Thoracic aorta (tissue), 2 donors: ENCODE results near the gene SLC4A9. TPM values are rescaled to one million over a fixed set of nuclear protein-coding genes. Genes with fewer than 3 reads are reported as not detected.

Experiments used
- ATAC-seq: fragments of 150-250 bp; one replicate; pipeline ENCODE4 v1.8.0; 2017; ENCODE audit warnings: low read depth; ENCODE audit not compliant: insufficient number of reproducible peaks, low FRiP score
- DNase-seq: peaks from one replicate; pipeline ENCODE4 v3.0.0-alpha.2; 2020; ENCODE audit warnings: low spot score
- H3K27ac ChIP-seq, 2 donors: fragments of 200-600 bp; sonication (generic); 1 replicate in 1 of 2; 2 replicates in 1 of 2; pipeline ENCODE4 v1.5.1; 2016; ENCODE audit warnings: mild to moderate bottlenecking in 2 of 2, moderate library complexity in 2 of 2
- H3K27me3 ChIP-seq: fragments of 200-600 bp; sonication (generic); replicated peaks from 2 replicates; pipeline ENCODE4 v1.6.0; 2016; ENCODE audit warnings: mild to moderate bottlenecking; ENCODE audit not compliant: insufficient read depth
- H3K36me3 ChIP-seq: fragments of 200-600 bp; sonication (generic); one replicate; pipeline ENCODE4 v1.5.1; 2016
- H3K4me1 ChIP-seq, 2 donors: fragments of 200-600 bp; sonication (generic); 1 replicate in 1 of 2; 2 replicates in 1 of 2; pipeline versions ENCODE4 v1.5.1 to v1.6.0; 2016; ENCODE audit warnings: low read depth in 2 of 2, mild to moderate bottlenecking in 1 of 2; ENCODE audit not compliant: control insufficient read depth in 1 of 2
- H3K4me3 ChIP-seq: fragments of 200-600 bp; sonication (generic); 2 replicates; pipeline ENCODE4 v1.5.1; 2016; ENCODE audit warnings: mild to moderate bottlenecking
- H3K9me3 ChIP-seq: fragments of 200-600 bp; sonication (generic); 2 replicates; pipeline ENCODE4 v1.5.1; 2016
- CTCF ChIP-seq: fragments of 200-600 bp; sonication (generic); IDR thresholded peaks from one replicate; pipeline ENCODE4 v1.5.1; 2019; ENCODE audit warnings: antibody characterized with exemption
- total RNA-seq, 2 donors: library from RNA; depleted of rRNA; stranded (reverse); fragments of >200 nt; gene quantifications; one replicate each; pipeline versions ENCODE4 v1.1.0 to v1.2.3, GENCODE V29; 2016

Gene SLC4A9
- total RNA-seq, 2 donors from 2014 or later = not detected

- Histone ChIP-seq H3K4me1 (peaks cover 27 to 33% of the 10 kb centered on the region in 2 donors), H3K27ac (peak overlapping the region; percentile 84 to 89)
Measured at GRCh38 chr5:140400730-140401361, 40.9 kb downstream of the SLC4A9 start.

GRCh38 chr5:140401362-140402257, 41.6 kb downstream of the SLC4A9 start, which contains the start of gene ANKHD1:
Gene ANKHD1 (plus strand): TSS chr5:140401833. CDS start chr5:140401968, 135 bp downstream.
- Histone ChIP-seq H3K27me3 (no peaks in the 10 kb centered on the region), H3K4me1 (peaks cover 27 to 33% of the 10 kb centered on the region in 2 donors), H3K36me3 (peaks cover 6% of the 10 kb centered on the region), H3K4me3 (peak within 1 kb of the TSS; percentile 88), H3K27ac (peak within 1 kb of the TSS; percentile 90 to 96), H3K9me3 (no peaks in the 10 kb centered on the region)
- DNase-seq (peak; percentile 98), ATAC-seq (peak; percentile 99)
- no peak for TF ChIP-seq CTCF

More at GRCh38 chr5:140400730-140401361, 40.9 kb downstream of the SLC4A9 start:
- Histone ChIP-seq H3K4me3 (peak overlapping the region; percentile 88), H3K36me3 (peaks cover 3% of the 10 kb centered on the region), H3K9me3 (no peaks in the 10 kb centered on the region), H3K27me3 (no peaks in the 10 kb centered on the region)
- DNase-seq = peak; percentile 73
- TF ChIP-seq CTCF = no peak
- peak; percentile 81 for ATAC-seq

DNA sequence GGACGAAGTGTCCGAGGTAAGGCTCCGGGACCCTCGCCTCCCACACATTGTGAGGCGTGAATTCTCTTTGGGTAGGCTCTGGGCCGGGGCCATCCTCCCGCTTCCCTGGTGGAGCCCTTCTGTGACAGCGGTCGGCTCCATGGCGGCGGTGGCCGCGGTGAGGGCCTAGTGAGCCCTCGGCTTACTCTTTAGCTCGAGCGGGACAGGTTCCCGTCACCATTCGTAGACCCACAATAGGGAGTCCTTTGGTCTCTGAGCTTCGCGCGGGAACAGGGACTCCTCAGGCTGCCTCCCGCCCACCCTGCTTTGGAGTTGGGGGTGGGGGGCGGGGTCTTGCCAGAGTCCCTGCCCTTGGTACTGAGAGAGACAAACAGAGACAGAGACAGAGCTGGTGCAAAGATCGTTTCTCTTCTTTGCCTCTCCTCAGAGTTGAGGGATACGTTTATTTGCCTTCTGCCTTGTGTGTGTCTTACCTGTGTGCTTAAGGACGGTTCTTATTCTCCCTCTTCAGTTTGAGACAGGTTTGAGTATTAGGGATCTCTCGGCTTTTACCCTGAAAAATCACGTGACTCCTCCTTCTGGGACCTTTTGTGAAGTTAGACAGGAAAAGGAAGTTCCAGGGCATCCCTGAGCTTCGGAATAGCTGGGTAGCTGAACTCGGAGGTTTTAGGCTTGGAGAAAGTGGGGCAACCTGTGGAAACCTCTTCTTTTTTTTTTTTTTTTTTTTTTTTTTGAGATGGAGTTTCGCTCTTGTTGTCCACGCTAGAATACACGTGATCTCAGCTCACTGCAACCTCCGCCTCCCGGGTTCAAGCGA, 42.5 kb downstream of the SLC4A9 start:
- Histone ChIP-seq H3K4me3 (peak overlapping the region; percentile 88), H3K27me3 (no peaks in the 10 kb centered on the region), H3K36me3 (peaks cover 8% of the 10 kb centered on the region), H3K9me3 (no peaks in the 10 kb centered on the region), H3K27ac (peak overlapping the region; percentile 90 to 96), H3K4me1 (peaks cover 27 to 33% of the 10 kb centered on the region in 2 donors)
- no peak for ATAC-seq
- DNase-seq = peak; percentile 4
- TF ChIP-seq CTCF = no peak

- ATAC-seq (no peak), DNase-seq (no peak)
- no peak for TF ChIP-seq CTCF
- Histone ChIP-seq H3K27ac (no peak overlapping the region), H3K36me3 (peaks cover 8% of the 10 kb centered on the region), H3K4me1 (peaks cover 33 to 34% of the 10 kb centered on the region in 2 donors), H3K4me3 (peak overlapping the region; percentile 88), H3K9me3 (no peaks in the 10 kb centered on the region), H3K27me3 (no peaks in the 10 kb centered on the region)
Measured at GRCh38 chr5:140403613-140404012, 43.6 kb downstream of the SLC4A9 start.
